Neural progenitor cell (in vitro differentiated cells): ENCODE results near the gene TTLL5. TPM values are rescaled to one million over a fixed set of nuclear protein-coding genes. Genes with fewer than 3 reads are reported as not detected.
"Not testable (repeated sequence)": the region's sequence is repeated elsewhere in the genome, so short reads cannot be mapped to it uniquely, and the experiment has no call there.

Source experiments
- DNase-seq: peaks from one replicate; pipeline ENCODE4 v3.0.0-alpha.2; 2016; ENCODE audit warnings: low spot score
- H2AFZ ChIP-seq: fragments of 200-600 bp; sonication (generic); replicated peaks from 2 replicates; pipeline ENCODE4 v1.6.1; 2016; ENCODE audit warnings: antibody characterized with exemption
- H3F3A ChIP-seq: fragments of 200-600 bp; sonication (generic); 2 replicates; pipeline ENCODE4 v1.6.1; 2016; ENCODE audit warnings: antibody characterized with exemption, low read depth
- H3K27ac ChIP-seq: fragments of 200-600 bp; sonication (generic); 2 replicates; pipeline ENCODE4 v1.5.1; 2016; ENCODE audit warnings: mild to moderate bottlenecking
- H3K27me3 ChIP-seq: fragments of 200-600 bp; sonication (generic); 2 replicates; pipeline ENCODE4 v1.6.1; 2016; ENCODE audit warnings: mild to moderate bottlenecking, moderate library complexity
- H3K36me3 ChIP-seq: fragments of 200-600 bp; sonication (generic); 2 replicates; pipeline ENCODE4 v1.5.1; 2016
- H3K4me1 ChIP-seq: fragments of 200-600 bp; sonication (generic); 2 replicates; pipeline ENCODE4 v1.6.1; 2016; ENCODE audit warnings: mixed run types
- H3K4me2 ChIP-seq: fragments of 200-600 bp; sonication (generic); 2 replicates; pipeline ENCODE4 v1.6.1; 2016
- H3K4me3 ChIP-seq: fragments of 200-600 bp; sonication (generic); 2 replicates; pipeline ENCODE4 v1.5.1; 2016
- H3K79me2 ChIP-seq: fragments of 200-600 bp; sonication (generic); 2 replicates; pipeline ENCODE4 v1.6.1; 2016; ENCODE audit warnings: low read depth
- H3K9ac ChIP-seq: fragments of 200-600 bp; sonication (generic); 2 replicates; pipeline ENCODE4 v1.6.1; 2016
- H3K9me3 ChIP-seq: fragments of 200-600 bp; sonication (generic); 2 replicates; pipeline ENCODE4 v1.5.1; 2016; ENCODE audit warnings: low read depth
- H4K20me1 ChIP-seq: fragments of 200-600 bp; sonication (generic); 2 replicates; pipeline ENCODE4 v1.6.1; 2016; ENCODE audit warnings: low read depth
- H3K27ac Mint-ChIP-seq: 3 replicates; pipeline ENCODE4 v1.8.0; 2021; ENCODE audit warnings: mixed read lengths
- H3K27me3 Mint-ChIP-seq: 2 replicates; pipeline ENCODE4 v1.8.0; 2022; ENCODE audit warnings: low read depth, mild to moderate bottlenecking, inconsistent platforms, moderate library complexity, mixed read lengths; ENCODE audit not compliant: insufficient read depth
- H3K36me3 Mint-ChIP-seq: 3 replicates; pipeline ENCODE4 v1.8.0; 2021; ENCODE audit warnings: mixed read lengths
- H3K4me1 Mint-ChIP-seq: 3 replicates; pipeline ENCODE4 v1.8.0; 2021; ENCODE audit warnings: mixed read lengths
- H3K4me3 Mint-ChIP-seq: 3 replicates; pipeline ENCODE4 v1.8.0; 2021; ENCODE audit warnings: mild to moderate bottlenecking, moderate library complexity, mixed read lengths
- H3K9me3 Mint-ChIP-seq: 3 replicates; pipeline ENCODE4 v1.8.0; 2020; ENCODE audit warnings: mixed read lengths
- EZH2 ChIP-seq: fragments of 200-600 bp; sonication (generic); IDR thresholded peaks from 2 replicates; pipeline ENCODE4 v1.6.1; 2017; ENCODE audit warnings: antibody characterized with exemption, mild to moderate bottlenecking, moderate library complexity
- EZH2phosphoT487 ChIP-seq: fragments of 200-600 bp; sonication (generic); IDR thresholded peaks from 2 replicates; pipeline ENCODE4 v1.6.1; 2017; ENCODE audit warnings: antibody characterized with exemption
- total RNA-seq: library from RNA; depleted of rRNA; stranded (reverse); fragments of >200 nt; gene quantifications from 2 replicates; pipeline ENCODE4 v1.2.3, GENCODE V29; 2015; ENCODE audit warnings: low replicate concordance
- TF ChIP-seq, protein P1 (sequence below): fragments of 200-600 bp; sonication (generic); IDR thresholded peaks from 2 replicates; pipeline ENCODE4 v1.5.1; 2017; ENCODE audit warnings: antibody characterized with exemption, mild to moderate bottlenecking

Gene TTLL5
- total RNA-seq, 1 donor from 2014 or later: 61.4 TPM

GRCh38 chr14:75845136-75845804 is 184.2 kb downstream of the TTLL5 start:
- Histone ChIP-seq H3K27me3 (no peaks in the 10 kb centered on the region), H3K36me3 (no peaks in the 10 kb centered on the region), H3K4me1 (no peaks in the 10 kb centered on the region), H2AFZ (no peak overlapping the region), H4K20me1 (no peaks in the 10 kb centered on the region), H3F3A (no peaks in the 10 kb centered on the region), H3K4me2 (no peak overlapping the region), H3K4me3 (no peak overlapping the region), H3K79me2 (no peaks in the 10 kb centered on the region), H3K9me3 (no peaks in the 10 kb centered on the region), H3K9ac (no peak overlapping the region), H3K27ac (no peak overlapping the region)
- Mint-ChIP-seq H3K4me3 (no peak overlapping the region), H3K27ac (no peak overlapping the region), H3K9me3 (no peaks in the 10 kb centered on the region), H3K4me1 (peaks cover 19% of the 10 kb centered on the region), H3K36me3 (peaks cover 18% of the 10 kb centered on the region), H3K27me3 (no peaks in the 10 kb centered on the region)
- DNase-seq: no peak
- TF ChIP-seq EZH2phosphoT487: no peak
- TF ChIP-seq EZH2: no peak

DNA sequence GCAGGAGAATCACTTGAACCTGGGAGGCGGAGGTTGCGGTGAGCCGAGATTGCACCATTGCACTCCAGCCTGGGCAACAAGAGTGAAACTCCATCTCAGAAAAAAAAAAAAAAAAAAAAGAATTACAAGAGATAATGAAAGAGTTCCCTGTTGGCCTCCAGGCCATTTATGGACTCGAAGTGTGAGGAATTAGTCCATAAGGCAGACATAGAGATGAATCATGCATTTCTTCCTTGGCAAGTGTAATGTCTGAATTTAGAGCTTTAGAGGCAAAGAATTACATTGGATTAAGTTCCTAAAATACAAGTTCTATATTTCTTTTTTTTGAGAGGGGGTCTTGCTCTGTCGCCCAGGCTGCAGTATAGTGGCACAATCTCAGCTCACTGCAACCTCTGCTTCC is 185.6 kb downstream of the TTLL5 start:
- not testable (repeated sequence) for H3K9me3 Mint-ChIP-seq, H3K9me3 ChIP-seq, H3K79me2 ChIP-seq, H3K27ac Mint-ChIP-seq, H2AFZ ChIP-seq, H4K20me1 ChIP-seq, H3K27ac ChIP-seq, H3K36me3 ChIP-seq, H3K27me3 Mint-ChIP-seq, H3K4me3 ChIP-seq, DNase-seq, H3K9ac ChIP-seq, H3K27me3 ChIP-seq, H3K4me2 ChIP-seq, H3K4me3 Mint-ChIP-seq, H3F3A ChIP-seq, H3K4me1 ChIP-seq
- Mint-ChIP-seq H3K4me1 (peaks cover 14% of the 10 kb centered on the region), H3K36me3 (peaks cover 15% of the 10 kb centered on the region)

- H3K4me3 ChIP-seq: no peak overlapping the region
- no peak overlapping the region for H3K9ac ChIP-seq
- H3K27me3 ChIP-seq: no peaks in the 10 kb centered on the region
- no peaks in the 10 kb centered on the region for H3F3A ChIP-seq
- H3K4me3 Mint-ChIP-seq: no peak overlapping the region
- H3K36me3 ChIP-seq: no peaks in the 10 kb centered on the region
- no peaks in the 10 kb centered on the region for H3K9me3 Mint-ChIP-seq
- H3K27ac Mint-ChIP-seq: no peak overlapping the region
- H3K79me2 ChIP-seq: no peaks in the 10 kb centered on the region
- H2AFZ ChIP-seq: no peak overlapping the region
- H3K4me1 Mint-ChIP-seq: peaks cover 5% of the 10 kb centered on the region
- H3K36me3 Mint-ChIP-seq: peaks cover 15% of the 10 kb centered on the region
- no peak for TF ChIP-seq EZH2
- no peak for TF ChIP-seq EZH2phosphoT487
- TF ChIP-seq, protein P1, sequence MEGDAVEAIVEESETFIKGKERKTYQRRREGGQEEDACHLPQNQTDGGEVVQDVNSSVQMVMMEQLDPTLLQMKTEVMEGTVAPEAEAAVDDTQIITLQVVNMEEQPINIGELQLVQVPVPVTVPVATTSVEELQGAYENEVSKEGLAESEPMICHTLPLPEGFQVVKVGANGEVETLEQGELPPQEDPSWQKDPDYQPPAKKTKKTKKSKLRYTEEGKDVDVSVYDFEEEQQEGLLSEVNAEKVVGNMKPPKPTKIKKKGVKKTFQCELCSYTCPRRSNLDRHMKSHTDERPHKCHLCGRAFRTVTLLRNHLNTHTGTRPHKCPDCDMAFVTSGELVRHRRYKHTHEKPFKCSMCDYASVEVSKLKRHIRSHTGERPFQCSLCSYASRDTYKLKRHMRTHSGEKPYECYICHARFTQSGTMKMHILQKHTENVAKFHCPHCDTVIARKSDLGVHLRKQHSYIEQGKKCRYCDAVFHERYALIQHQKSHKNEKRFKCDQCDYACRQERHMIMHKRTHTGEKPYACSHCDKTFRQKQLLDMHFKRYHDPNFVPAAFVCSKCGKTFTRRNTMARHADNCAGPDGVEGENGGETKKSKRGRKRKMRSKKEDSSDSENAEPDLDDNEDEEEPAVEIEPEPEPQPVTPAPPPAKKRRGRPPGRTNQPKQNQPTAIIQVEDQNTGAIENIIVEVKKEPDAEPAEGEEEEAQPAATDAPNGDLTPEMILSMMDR: no peak
- no peak overlapping the region for H3K4me2 ChIP-seq
- no peaks in the 10 kb centered on the region for H3K27me3 Mint-ChIP-seq
- H3K4me1 ChIP-seq: no peaks in the 10 kb centered on the region
- no peak for DNase-seq
- H3K27ac ChIP-seq: no peak overlapping the region
- no peaks in the 10 kb centered on the region for H4K20me1 ChIP-seq
- no peaks in the 10 kb centered on the region for H3K9me3 ChIP-seq
Observed at GRCh38 chr14:75847584-75847983, 186.5 kb downstream of the TTLL5 start.

GRCh38 chr14:75848167-75848913 is 187.3 kb downstream of the TTLL5 start:
- Histone ChIP-seq H3K9ac (no peak overlapping the region), H3K27ac (no peak overlapping the region), H3K4me2 (no peak overlapping the region), H3K79me2 (no peaks in the 10 kb centered on the region), H3F3A (no peaks in the 10 kb centered on the region), H4K20me1 (no peaks in the 10 kb centered on the region), H2AFZ (no peak overlapping the region), H3K9me3 (no peaks in the 10 kb centered on the region), H3K4me3 (no peak overlapping the region), H3K4me1 (no peaks in the 10 kb centered on the region), H3K36me3 (no peaks in the 10 kb centered on the region), H3K27me3 (no peaks in the 10 kb centered on the region)
- Mint-ChIP-seq H3K27ac (peak overlapping the region; percentile 60), H3K27me3 (no peaks in the 10 kb centered on the region), H3K4me3 (no peak overlapping the region), H3K9me3 (no peaks in the 10 kb centered on the region), H3K36me3 (peaks cover 15% of the 10 kb centered on the region), H3K4me1 (peaks cover 4% of the 10 kb centered on the region)
- no peak for DNase-seq
- TF ChIP-seq EZH2phosphoT487 (no peak), EZH2 (no peak)
- TF ChIP-seq, protein P1: no peak
